Measurements from ENCODE around the gene CCDC3. TPM values are rescaled to one million over a fixed set of nuclear protein-coding genes. Genes with fewer than 3 reads are reported as not detected.

CCDC3 gene
- total and polyA plus RNA-seq, 2 of the 8 experiments (the other 6 are each of a cell fraction or from before 2014, with no cell fraction given), result 3.4 to 3.7 TPM

- POLR2A ChIA-PET (ENCODE audit: partially characterized antibody), result interaction anchor here (0.8 kb wide), 1 partner anchor 8 kb away, joined by 3 read pairs; no protein-coding TSS in a partner anchor
- H2BK12ac ChIP-seq (ENCODE audit: low read depth, low read length), result no peak overlapping the region
- H3K4ac ChIP-seq (replicated peaks; ENCODE audit: insufficient read length, low read depth, low read length), result no peak overlapping the region
- no peaks in the 10 kb centered on the region for H3K79me2 ChIP-seq (ENCODE audit: control insufficient read depth in 1 of 2, insufficient read depth in 2 of 2, low read length in 2 of 2)
- H3K36me3 ChIP-seq (ENCODE audit: control insufficient read depth in 2 of 4, insufficient read depth in 4 of 4, low read length in 3 of 4), result no peaks in the 10 kb centered on the region
- no peak overlapping the region for H3K18ac ChIP-seq (ENCODE audit: extremely low read depth, low read length)
- no peaks in the 10 kb centered on the region for H3K27me3 ChIP-seq (replicated peaks in 1 of 4; ENCODE audit: control insufficient read depth in 3 of 4, extremely low read depth in 1 of 4, insufficient read depth in 3 of 4, low read length in 3 of 4)
- no peak overlapping the region for H3K56ac ChIP-seq (replicated peaks; ENCODE audit: insufficient read length, low read depth, low read length)
- no peak overlapping the region for H3K4me3 ChIP-seq (ENCODE audit: extremely low read depth in 1 of 4, insufficient read depth in 2 of 4, low read depth in 3 of 4, low read length in 4 of 4)
- no peak overlapping the region for H3K23ac ChIP-seq (ENCODE audit: insufficient read length)
- DNase-seq (ENCODE audit: low read depth in 1 of 2, low spot score in 2 of 2) (no peak), FAIRE-seq (no peak)
- no peak overlapping the region for H2BK5ac ChIP-seq (ENCODE audit: low read depth, low read length)
- no peak overlapping the region for H2BK120ac ChIP-seq (replicated peaks; ENCODE audit: low read depth, low read length)
- H3K27ac ChIP-seq (ENCODE audit: low read depth, low read length), result no peak overlapping the region
- 55% methylated on average over 3 of the region's 3 CpGs; no CpG with 5 or more reads in 1 of the 2 experiments for WGBS, 2 experiments (ENCODE audit: extremely low coverage in 1 of 2, insufficient coverage in 1 of 2, insufficient read length in 1 of 2, insufficient replicate concordance in 2 of 2, low coverage in 1 of 2, low lambda C conversion rate in 2 of 2, missing lambda C conversion rate in 1 of 2)
- no peak overlapping the region for H4K91ac ChIP-seq (replicated peaks; ENCODE audit: insufficient read length, low read length)
- no peak overlapping the region for H2BK20ac ChIP-seq (ENCODE audit: low read length)
- H3K9ac ChIP-seq (replicated peaks in 1 of 4; ENCODE audit: extremely low read depth in 1 of 4, low read depth in 3 of 4, low read length in 3 of 4), result no peak overlapping the region
- H3K23me2 ChIP-seq (ENCODE audit: low read depth, low read length), result peaks cover 2% of the 10 kb centered on the region; the same call in 1 of the 2 replicates
- H2AK5ac ChIP-seq (ENCODE audit: low read depth, low read length), result no peak overlapping the region
- H3K4me2 ChIP-seq (ENCODE audit: insufficient read depth in 1 of 2, low read depth in 2 of 2, low read length in 2 of 2), result no peak overlapping the region
- no peak overlapping the region for H2BK15ac ChIP-seq (ENCODE audit: low read length)
- H3K14ac ChIP-seq (ENCODE audit: insufficient read length), result no peak overlapping the region
- H4K5ac ChIP-seq (ENCODE audit: insufficient read length, low read depth, low read length), result no peak overlapping the region
- H3K4me1 ChIP-seq (replicated peaks in 1 of 4; ENCODE audit: control insufficient read depth in 3 of 4, insufficient read depth in 4 of 4, low read length in 3 of 4), result peaks cover 0 to 1% (median 0%) of the 10 kb centered on the region in 4 experiments; a peak in 2 of 7 replicates
- TF ChIP-seq RNF2 (IDR thresholded peaks at IDR 0.05; ENCODE audit: borderline replicate concordance, low read depth, low read length, missing control alignments, poor library complexity, severe bottlenecking), result no peak
- TF ChIP-seq CTBP2 (IDR thresholded peaks at IDR 0.05; ENCODE audit: borderline replicate concordance, insufficient read depth, insufficient read length, low read length), result no peak
- no peaks in the 10 kb centered on the region for H3K9me3 ChIP-seq (ENCODE audit: insufficient read depth in 2 of 2, low read depth in 1 of 2, low read length in 1 of 2)
- no peaks in the 10 kb centered on the region for H4K20me1 ChIP-seq (replicated peaks in 1 of 2; ENCODE audit: control insufficient read depth in 1 of 2, insufficient read depth in 2 of 2, low read length in 2 of 2)
- no peak overlapping the region for H4K8ac ChIP-seq (ENCODE audit: extremely low read depth, insufficient read depth, low read length)
- CTCF ChIA-PET (ENCODE audit: partially characterized antibody), result interaction anchor here (2.4 kb wide), 1 partner anchor 25 kb away, joined by 11 read pairs; no protein-coding TSS in a partner anchor
- no peak overlapping the region for H2AFZ ChIP-seq (ENCODE audit: low read length)
- H3K79me1 ChIP-seq (ENCODE audit: low read depth, low read length), result no peaks in the 10 kb centered on the region
These were observed 47.2 kb upstream of the CCDC3 start for GRCh38 chr10:13048762-13049161.

All from H1 (cell line).